ENCODE results near the gene MIA. TPM values are rescaled to one million over a fixed set of nuclear protein-coding genes. Genes with fewer than 3 reads are reported as not detected.

The MIA gene
- total and polyA plus RNA-seq, 2 of the 4 experiments (the other 2 are of a cell fraction) = 0.44 TPM; not detected in 1

- H3K9ac ChIP-seq (ENCODE audit: low read depth, low read length) = peak overlapping the region; percentile 91
- H3K36me3 ChIP-seq (ENCODE audit: control insufficient read depth, insufficient read depth, low read length) = no peaks in the 10 kb centered on the region
- no peaks in the 10 kb centered on the region for H3K9me3 ChIP-seq (ENCODE audit: control insufficient read depth, insufficient read depth, low read length)
- peak overlapping the region; percentile 30; the same call in 1 of the 3 replicates for H2BK15ac ChIP-seq (ENCODE audit: low read depth, low read length)
- TF ChIP-seq POLR2A (IDR thresholded peaks at IDR 0.05; ENCODE audit: low read depth, low read length) (no peak; the same call in 1 of the 2 replicates), RFX5 (IDR thresholded peaks at IDR 0.05; ENCODE audit: low read depth, low read length) (no peak), CHD1 (IDR thresholded peaks at IDR 0.05; ENCODE audit: low read depth, low read length) (no peak), CEBPB (IDR thresholded peaks at IDR 0.05; ENCODE audit: low read depth, low read length) (no peak), FOS (IDR thresholded peaks at IDR 0.05; ENCODE audit: low read depth, low read length) (no peak), ELK1 (IDR thresholded peaks at IDR 0.05; ENCODE audit: borderline replicate concordance, low read depth, low read length) (no peak), RAD21 (IDR thresholded peaks at IDR 0.05; ENCODE audit: low read length) (no peak), NFE2L2 (IDR thresholded peaks at IDR 0.05; ENCODE audit: low read depth, low read length) (no peak), MXI1 (IDR thresholded peaks at IDR 0.05; ENCODE audit: borderline replicate concordance, low read depth, low read length) (no peak)
- TF ChIP-seq, protein P1, sequence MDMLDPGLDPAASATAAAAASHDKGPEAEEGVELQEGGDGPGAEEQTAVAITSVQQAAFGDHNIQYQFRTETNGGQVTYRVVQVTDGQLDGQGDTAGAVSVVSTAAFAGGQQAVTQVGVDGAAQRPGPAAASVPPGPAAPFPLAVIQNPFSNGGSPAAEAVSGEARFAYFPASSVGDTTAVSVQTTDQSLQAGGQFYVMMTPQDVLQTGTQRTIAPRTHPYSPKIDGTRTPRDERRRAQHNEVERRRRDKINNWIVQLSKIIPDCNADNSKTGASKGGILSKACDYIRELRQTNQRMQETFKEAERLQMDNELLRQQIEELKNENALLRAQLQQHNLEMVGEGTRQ (IDR thresholded peaks at IDR 0.05; ENCODE audit: low read depth, low read length) = no peak
- peak overlapping the region; percentile 88 for H2BK5ac ChIP-seq (ENCODE audit: low read depth, low read length, poor library complexity, severe bottlenecking)
- H3K27ac ChIP-seq (ENCODE audit: insufficient read depth, low read length) = peak overlapping the region; percentile 89
- peak overlapping the region; percentile 91 for H3K56ac ChIP-seq (ENCODE audit: extremely low read depth, insufficient read depth, low read length)
- H2AFZ ChIP-seq (replicated peaks; ENCODE audit: low read length, poor library complexity) = peak overlapping the region; percentile 98
- H3K4ac ChIP-seq (ENCODE audit: low read depth, low read length) = peak overlapping the region; percentile 91
- 0 out of 2 replicates have a peak overlapping the region, but pooled peaks have one; percentile 21 for H2BK120ac ChIP-seq (ENCODE audit: low read depth, low read length)
- DNase-seq (no peak), ATAC-seq (ENCODE audit: low read depth) (no peak)
- H3K14ac ChIP-seq (replicated peaks; ENCODE audit: low read depth, low read length) = peak overlapping the region; percentile 94
- peak overlapping the region; percentile 94 for H3K23ac ChIP-seq (ENCODE audit: low read depth, low read length)
- H4K91ac ChIP-seq (ENCODE audit: insufficient read depth, low read depth, low read length) = peak overlapping the region; percentile 67
- WGBS, 2 experiments (ENCODE audit: extremely low coverage in 2 of 2, insufficient read length in 1 of 2) = 0% methylated on average over 3 of the region's 10 CpGs; no CpG with 5 or more reads in 1 of the 2 experiments
- peaks cover 9% of the 10 kb centered on the region; the same call in 1 of the 2 replicates for H4K20me1 ChIP-seq (ENCODE audit: insufficient read depth, low read length)
- BruUV-seq (replicated peaks) = no TSS peak
- peak overlapping the region; percentile 14 to 94 for H4K8ac ChIP-seq (ENCODE audit: low read depth in 2 of 2, low read length in 2 of 2)
- intact Hi-C loops (cut with micrococcal nuclease) = no loop called here
- ChIA-PET CTCF (interaction anchor here (0.6 to 2.0 kb wide), 2 partner anchors 21 to 115 kb away, joined by 3 to 6 read pairs; partner anchors contain the start of gene EGLN2), POLR2A (ENCODE audit: unreplicated experiment) (interaction anchor here (0.6 to 1.4 kb wide), 2 partner anchors 21 to 434 kb away, joined by 3 to 8 read pairs; partner anchors contain the start of gene EGLN2)
- no peak overlapping the region for H2BK20ac ChIP-seq (ENCODE audit: low read depth, low read length)
- H3K4me3 ChIP-seq (ENCODE audit: insufficient read depth, low read depth, low read length) = peak overlapping the region; percentile 64
- H3K18ac ChIP-seq (ENCODE audit: low read depth, low read length) = peak overlapping the region; percentile 64
- peaks cover 8 to 18% of the 10 kb centered on the region in 2 experiments; a peak in 3 of 4 replicates for H3K79me1 ChIP-seq (ENCODE audit: low read depth in 1 of 2, low read length in 2 of 2)
- H4K5ac ChIP-seq (ENCODE audit: low read depth, low read length) = peak overlapping the region; percentile 63
- H2AK9ac ChIP-seq (replicated peaks; ENCODE audit: low read depth, low read length, poor library complexity) = peak overlapping the region; percentile 93
- H3K27me3 ChIP-seq (ENCODE audit: control insufficient read depth, insufficient read depth, low read length) = no peaks in the 10 kb centered on the region
- in situ Hi-C loops (cut with MboI; ENCODE audit: low sequenced_read_pairs) = no loop called here
- peak overlapping the region; percentile 94 for H3K4me2 ChIP-seq (ENCODE audit: low read depth, low read length)
- peaks cover 10% of the 10 kb centered on the region for H3K9me1 ChIP-seq (ENCODE audit: insufficient read depth, low read length)
- peak overlapping the region; percentile 38 for H2AK5ac ChIP-seq (ENCODE audit: low read depth, low read length)
- peaks cover 6% of the 10 kb centered on the region for H3K4me1 ChIP-seq (ENCODE audit: control insufficient read depth, insufficient read depth, low read length)
- dilution Hi-C loops (cut with HindIII; ENCODE audit: low sequenced_read_pairs, unreplicated experiment) = no loop called here
Observed at GRCh38 chr19:40777645-40777936, 2.3 kb downstream of the MIA start.
